Embryonic facial prominence (tissue), 1 donor: ENCODE results near the gene ELFN1.

Source experiments
- DNase-seq: peaks from one replicate; pipeline ENCODE4 v3.0.0-alpha.2; 2016; ENCODE audit errors: extremely low spot score

Gene ELFN1

GRCh38 chr7:1694611-1695511 is 24.8 kb downstream of the ELFN1 start:
- no peak for DNase-seq

- no peak for DNase-seq
These were observed 25.9 kb downstream of the ELFN1 start for GRCh38 chr7:1695800-1696454.

- DNase-seq = no peak
These were observed 26.8 kb downstream of the ELFN1 start for GRCh38 chr7:1696671-1697498.

GRCh38 chr7:1697499-1698125 is 27.5 kb downstream of the ELFN1 start:
- DNase-seq = no peak

GRCh38 chr7:1698201-1698600 is 28.1 kb downstream of the ELFN1 start:
- DNase-seq = no peak

DNA sequence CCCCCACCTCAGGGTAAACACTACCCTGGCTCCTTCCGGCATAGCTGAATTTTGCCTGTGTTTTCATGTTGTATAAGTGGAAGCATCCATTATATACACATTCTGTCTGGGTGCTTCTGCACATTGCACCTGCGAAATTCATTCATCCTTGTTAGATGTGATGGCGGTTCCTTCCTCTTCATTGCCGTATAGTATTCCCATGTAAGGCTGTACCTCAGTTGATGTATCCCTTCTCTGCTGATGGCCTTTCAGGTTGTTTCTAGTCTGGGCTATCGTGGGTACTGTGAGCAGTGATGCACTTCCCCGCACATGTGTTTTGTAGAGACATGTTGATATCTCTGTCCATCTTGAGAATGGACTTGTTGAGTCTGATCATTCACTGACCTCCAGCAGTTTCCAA is 28.9 kb downstream of the ELFN1 start:
- no peak for DNase-seq

GRCh38 chr7:1700086-1700485 is 30.0 kb downstream of the ELFN1 start:
- no peak for DNase-seq

GRCh38 chr7:1700536-1701333 is 30.7 kb downstream of the ELFN1 start:
- no peak for DNase-seq

DNA sequence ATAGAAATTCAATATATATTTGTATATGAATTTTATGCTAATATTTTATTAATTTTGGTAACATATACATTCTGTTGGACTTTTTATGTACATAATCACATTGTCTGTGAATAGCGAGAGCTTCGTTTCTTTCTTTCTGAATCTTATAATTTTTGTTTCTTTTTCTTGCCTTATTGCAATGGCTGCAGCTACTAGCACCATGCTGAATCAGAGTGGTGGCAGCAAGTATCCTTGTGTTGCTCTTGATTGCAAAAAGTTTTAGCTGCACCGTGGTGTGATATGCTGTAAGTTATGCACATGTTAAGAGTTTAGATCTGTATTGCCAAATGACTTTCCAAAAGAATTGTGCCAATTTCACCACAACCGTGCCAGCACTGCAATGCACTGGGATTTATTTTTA is 32.6 kb downstream of the ELFN1 start:
- DNase-seq = no peak

DNA sequence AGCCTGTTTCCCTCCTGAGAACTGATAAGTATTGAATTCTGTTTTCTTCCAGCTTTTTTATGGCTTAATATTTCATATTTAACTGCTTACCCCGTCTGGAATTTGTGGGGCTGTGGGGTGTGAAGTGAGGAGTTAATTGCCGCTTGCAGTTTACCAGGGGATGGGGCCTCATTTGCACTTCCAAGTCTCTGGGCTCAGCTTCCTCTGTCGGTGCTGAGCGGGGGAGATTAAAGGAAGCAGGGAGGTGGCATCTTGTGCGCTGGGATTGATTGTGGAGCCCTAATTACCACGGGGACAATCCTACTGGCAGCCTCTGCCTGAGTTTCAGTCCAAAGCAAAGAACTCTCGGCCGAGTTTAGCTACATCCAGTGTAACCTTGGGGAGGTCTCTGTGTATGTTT is 33.4 kb downstream of the ELFN1 start:
- DNase-seq = no peak

GRCh38 chr7:1703871-1704810 is 34.1 kb downstream of the ELFN1 start:
- no peak for DNase-seq

- DNase-seq = no peak
These were observed 35.0 kb downstream of the ELFN1 start for GRCh38 chr7:1704811-1705738.

- no peak for DNase-seq
These were observed 35.8 kb downstream of the ELFN1 start for GRCh38 chr7:1705856-1706255.

GRCh38 chr7:1706381-1706720 is 36.3 kb downstream of the ELFN1 start:
- no peak for DNase-seq

GRCh38 chr7:1706721-1707613 is 36.9 kb downstream of the ELFN1 start:
- no peak for DNase-seq

DNA sequence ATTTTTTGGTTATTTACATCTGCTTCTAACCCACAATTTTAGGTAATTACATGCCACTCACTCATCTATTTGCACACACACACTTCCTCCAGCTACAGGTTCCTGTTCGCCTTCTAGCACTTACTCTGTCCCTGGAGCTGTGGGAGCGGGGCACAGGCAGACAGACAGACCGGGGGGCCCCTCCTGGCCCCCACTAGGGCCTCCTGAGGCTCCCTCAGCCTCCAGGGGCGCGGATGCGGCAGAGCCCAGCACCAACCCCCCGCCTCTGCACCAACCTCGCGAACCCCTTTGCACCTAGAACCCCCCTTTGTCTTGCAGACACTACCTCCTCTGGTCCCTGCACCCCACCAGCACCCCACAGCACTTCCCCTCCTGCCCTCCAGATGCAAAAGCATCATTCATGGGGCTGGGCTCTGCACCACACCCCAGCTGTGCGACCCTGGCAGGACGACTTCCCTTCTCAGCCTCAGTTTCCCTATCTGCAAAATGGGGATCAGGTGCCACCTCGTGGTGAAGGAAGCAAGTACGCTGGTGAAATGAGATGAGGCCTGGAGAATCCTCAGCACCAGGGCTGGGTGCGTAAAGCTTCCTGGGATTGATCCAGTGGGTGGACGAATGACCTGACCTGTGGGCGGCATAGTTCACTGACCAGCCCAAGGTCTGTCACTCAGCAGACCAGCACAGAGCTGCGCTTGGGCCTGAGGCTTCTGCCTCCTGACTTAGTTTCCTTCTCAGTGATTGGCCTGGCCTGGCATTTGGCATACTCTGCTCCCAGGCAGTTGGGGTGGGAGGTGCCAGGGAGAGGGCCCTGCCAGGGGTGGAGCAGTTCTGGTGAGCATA is 37.9 kb downstream of the ELFN1 start:
- no peak for DNase-seq
